SJCRH30 (cell line): ENCODE data around the gene SF3B3. TPM values are rescaled to one million over a fixed set of nuclear protein-coding genes. Genes with fewer than 3 reads are reported as not detected.
A peak's percentile ranks its signal among the peaks of the same experiment; 100 is the strongest.
"Not testable (repeated sequence)": the region's sequence is repeated elsewhere in the genome, so short reads cannot be mapped to it uniquely, and the experiment has no call there.

Experiments
- DNase-seq, 2 experiments: peaks; one replicate each; pipeline ENCODE4 v3.0.0-alpha.2; 2015 to 2020
- H3K27ac ChIP-seq: fragments of 250-450 bp; sonication (Bioruptor Pico); 2 replicates; pipeline ENCODE4 v1.5.1; 2020; ENCODE audit warnings: mild to moderate bottlenecking, moderate library complexity
- H3K27me3 ChIP-seq: fragments of 250-450 bp; sonication (Bioruptor Pico); 2 replicates; pipeline ENCODE4 v1.5.1; 2020; ENCODE audit warnings: mild to moderate bottlenecking, moderate library complexity
- H3K36me3 ChIP-seq: fragments of 250-450 bp; sonication (Bioruptor Pico); 2 replicates; pipeline ENCODE4 v1.5.1; 2020; ENCODE audit warnings: mild to moderate bottlenecking, moderate library complexity
- H3K4me1 ChIP-seq: fragments of 250-450 bp; sonication (Bioruptor Pico); 2 replicates; pipeline ENCODE4 v1.5.1; 2020; ENCODE audit warnings: mild to moderate bottlenecking, moderate library complexity
- H3K4me3 ChIP-seq: fragments of 250-450 bp; sonication (Bioruptor Pico); 2 replicates; pipeline ENCODE4 v1.5.1; 2020; ENCODE audit warnings: mild to moderate bottlenecking, moderate library complexity
- H3K9me3 ChIP-seq: fragments of 250-450 bp; sonication (Bioruptor Pico); replicated peaks from 2 replicates; pipeline ENCODE4 v1.5.1; 2020; ENCODE audit warnings: mild to moderate bottlenecking, moderate library complexity
- total RNA-seq: library from RNA; depleted of rRNA; stranded (reverse); fragments of >200 nt; shearing (Covaris generic); gene quantifications from 2 replicates; pipeline ENCODE4 v1.2.3, GENCODE V29; 2014

The SF3B3 gene
- total RNA-seq, 1 experiment from 2014 or later = 318 TPM

- Histone ChIP-seq H3K4me1 (no peaks in the 10 kb centered on the region), H3K4me3 (no peak overlapping the region), H3K27ac (no peak overlapping the region), H3K9me3 (no peaks in the 10 kb centered on the region), H3K27me3 (no peaks in the 10 kb centered on the region), H3K36me3 (0 out of 2 replicates have a peak, but pooled peaks cover 5% of the 10 kb centered on the region)
- no peak for DNase-seq
Observed at GRCh38 chr16:70494202-70494770, 29.3 kb upstream of the SF3B3 start.

- DNase-seq = no peak
- no peak overlapping the region for H3K4me3 ChIP-seq
- no peak overlapping the region for H3K27ac ChIP-seq
- H3K9me3 ChIP-seq = no peaks in the 10 kb centered on the region
- no peaks in the 10 kb centered on the region for H3K27me3 ChIP-seq
- no peaks in the 10 kb centered on the region for H3K4me1 ChIP-seq
- H3K36me3 ChIP-seq = 0 out of 2 replicates have a peak, but pooled peaks cover 6% of the 10 kb centered on the region
Observed at GRCh38 chr16:70494777-70495176, 28.8 kb upstream of the SF3B3 start.

- DNase-seq = no peak
- Histone ChIP-seq H3K4me3 (no peak overlapping the region), H3K27ac (no peak overlapping the region)
Observed at GRCh38 chr16:70495425-70496182, 28.0 kb upstream of the SF3B3 start.

GRCh38 chr16:70496513-70496912 is 27.1 kb upstream of the SF3B3 start:
- Histone ChIP-seq H3K9me3 (no peaks in the 10 kb centered on the region), H3K4me1 (no peaks in the 10 kb centered on the region), H3K36me3 (peaks cover 8% of the 10 kb centered on the region; the same call in 1 of the 2 replicates), H3K27me3 (no peaks in the 10 kb centered on the region), H3K27ac (no peak overlapping the region), H3K4me3 (no peak overlapping the region)
- DNase-seq = no peak

More at GRCh38 chr16:70495425-70496182, 28.0 kb upstream of the SF3B3 start:
- Histone ChIP-seq H3K27me3 (no peaks in the 10 kb centered on the region), H3K4me1 (no peaks in the 10 kb centered on the region), H3K36me3 (0 out of 2 replicates have a peak, but pooled peaks cover 7% of the 10 kb centered on the region), H3K9me3 (no peaks in the 10 kb centered on the region)

GRCh38 chr16:70508752-70509151 is 14.9 kb upstream of the SF3B3 start:
- DNase-seq = no peak
- H3K27me3 ChIP-seq = no peaks in the 10 kb centered on the region
- peaks cover 8% of the 10 kb centered on the region; the same call in 1 of the 2 replicates for H3K36me3 ChIP-seq
- no peak overlapping the region for H3K4me3 ChIP-seq
- H3K4me1 ChIP-seq = no peaks in the 10 kb centered on the region
- H3K27ac ChIP-seq = no peak overlapping the region
- no peaks in the 10 kb centered on the region for H3K9me3 ChIP-seq

GRCh38 chr16:70510216-70510615 is 13.4 kb upstream of the SF3B3 start:
- Histone ChIP-seq H3K4me3 (no peak overlapping the region), H3K4me1 (no peaks in the 10 kb centered on the region), H3K36me3 (peaks cover 8% of the 10 kb centered on the region; the same call in 1 of the 2 replicates), H3K27me3 (no peaks in the 10 kb centered on the region), H3K27ac (no peak overlapping the region), H3K9me3 (no peaks in the 10 kb centered on the region)
- no peak for DNase-seq

GRCh38 chr16:70511833-70512232 is 11.8 kb upstream of the SF3B3 start:
- DNase-seq = no peak
- Histone ChIP-seq H3K4me3 (no peak overlapping the region), H3K27me3 (no peaks in the 10 kb centered on the region), H3K27ac (no peak overlapping the region), H3K4me1 (no peaks in the 10 kb centered on the region), H3K36me3 (peaks cover 8% of the 10 kb centered on the region; the same call in 1 of the 2 replicates), H3K9me3 (no peaks in the 10 kb centered on the region)

GRCh38 chr16:70512456-70512855 is 11.2 kb upstream of the SF3B3 start:
- Histone ChIP-seq H3K4me1 (no peaks in the 10 kb centered on the region), H3K27me3 (no peaks in the 10 kb centered on the region), H3K9me3 (no peaks in the 10 kb centered on the region), H3K27ac (no peak overlapping the region), H3K4me3 (no peak overlapping the region), H3K36me3 (peaks cover 8% of the 10 kb centered on the region; the same call in 1 of the 2 replicates)
- no peak for DNase-seq

- peaks cover 5% of the 10 kb centered on the region; the same call in 1 of the 2 replicates for H3K36me3 ChIP-seq
- no peaks in the 10 kb centered on the region for H3K27me3 ChIP-seq
- no peak for DNase-seq
- H3K27ac ChIP-seq = no peak overlapping the region
- peaks cover 3% of the 10 kb centered on the region; the same call in 1 of the 2 replicates for H3K4me1 ChIP-seq
- no peak overlapping the region for H3K4me3 ChIP-seq
- no peaks in the 10 kb centered on the region for H3K9me3 ChIP-seq
Observed at GRCh38 chr16:70520612-70521297, 2.9 kb upstream of the SF3B3 start.

- H3K4me3 ChIP-seq = peak overlapping the region; percentile 99
- H3K36me3 ChIP-seq = peaks cover 20% of the 10 kb centered on the region
- no peak for DNase-seq
- H3K27ac ChIP-seq = peak overlapping the region; percentile 93
- H3K4me1 ChIP-seq = peaks cover 3% of the 10 kb centered on the region; the same call in 1 of the 2 replicates
- H3K9me3 ChIP-seq = no peaks in the 10 kb centered on the region
- H3K27me3 ChIP-seq = no peaks in the 10 kb centered on the region
Observed at GRCh38 chr16:70522216-70523075, 1.2 kb upstream of the SF3B3 start.

GRCh38 chr16:70523076-70523742 is 407 bp upstream of the SF3B3 start, which contains the start of gene COG4:
Gene COG4, minus strand, starts transcription at chr16:70523554. Its CDS starts 11 bp downstream, at chr16:70523543.
- Histone ChIP-seq H3K4me3 (peak within 1 kb of the TSS; percentile 99), H3K9me3 (no peaks in the 10 kb centered on the region), H3K4me1 (peaks cover 3% of the 10 kb centered on the region; the same call in 1 of the 2 replicates), H3K36me3 (peaks cover 20% of the 10 kb centered on the region), H3K27me3 (no peaks in the 10 kb centered on the region), H3K27ac (peak within 1 kb of the TSS; percentile 93)
- peak; percentile 87 to 89 for DNase-seq

- not testable (repeated sequence) for H3K4me1 ChIP-seq, H3K27me3 ChIP-seq, H3K9me3 ChIP-seq
- Histone ChIP-seq H3K27ac (peak overlapping the region; percentile 93), H3K4me3 (peak overlapping the region; percentile 99), H3K36me3 (peaks cover 30% of the 10 kb centered on the region)
- peak; percentile 36 to 38 for DNase-seq
Observed at GRCh38 chr16:70524399-70524825, 796 bp downstream of the SF3B3 start.

- H3K4me3 ChIP-seq = no peak overlapping the region
- no peak for DNase-seq
- no peaks in the 10 kb centered on the region for H3K27me3 ChIP-seq
- no peaks in the 10 kb centered on the region for H3K9me3 ChIP-seq
- peaks cover 46% of the 10 kb centered on the region for H3K36me3 ChIP-seq
- peaks cover 3% of the 10 kb centered on the region; the same call in 1 of the 2 replicates for H3K4me1 ChIP-seq
- H3K27ac ChIP-seq = no peak overlapping the region
Observed at GRCh38 chr16:70526403-70526802, 2.8 kb downstream of the SF3B3 start.
